SHP77 treated with DMSO at 0.1 percent for 48 hours (cell line): ENCODE data around the gene CKAP2L.
"Not testable (repeated sequence)": the region's sequence is repeated elsewhere in the genome, so short reads cannot be mapped to it uniquely, and the experiment has no call there.

Experiments used
- DNase-seq: peaks from one replicate; lab custom pipeline; 2025; lab: John Stamatoyannopoulos, UW

Gene CKAP2L

GRCh38 chr2:112706947-112707346 is 57.5 kb downstream of the CKAP2L start:
- DNase-seq, result not testable (repeated sequence)

- DNase-seq, result no peak
These were observed 58.2 kb downstream of the CKAP2L start for GRCh38 chr2:112706170-112706664.

GRCh38 chr2:112705575-112705974 is 58.8 kb downstream of the CKAP2L start:
- no peak for DNase-seq

GRCh38 chr2:112703684-112704083 is 60.7 kb downstream of the CKAP2L start:
- no peak for DNase-seq

GRCh38 chr2:112701052-112701451 is 63.4 kb downstream of the CKAP2L start:
- no peak for DNase-seq

GRCh38 chr2:112699984-112700667 is 64.3 kb downstream of the CKAP2L start:
- DNase-seq, result no peak

GRCh38 chr2:112698834-112699515 is 65.4 kb downstream of the CKAP2L start:
- no peak for DNase-seq

GRCh38 chr2:112694182-112694581 is 70.2 kb downstream of the CKAP2L start:
- no peak for DNase-seq

- DNase-seq, result no peak
These were observed 70.8 kb downstream of the CKAP2L start for GRCh38 chr2:112693596-112693995.

- DNase-seq, result no peak
These were observed 71.5 kb downstream of the CKAP2L start for GRCh38 chr2:112692918-112693317.

- DNase-seq, result peak; percentile 21
These were observed 71.9 kb downstream of the CKAP2L start for GRCh38 chr2:112692495-112692911.

GRCh38 chr2:112691881-112692281 is 72.5 kb downstream of the CKAP2L start:
- DNase-seq, result no peak

GRCh38 chr2:112690853-112691401 is 73.5 kb downstream of the CKAP2L start:
- peak; percentile 1 for DNase-seq

GRCh38 chr2:112688086-112688880 is 76.1 kb downstream of the CKAP2L start:
- DNase-seq, result no peak

- DNase-seq, result no peak
These were observed 76.9 kb downstream of the CKAP2L start for GRCh38 chr2:112687522-112687921.
